GM19468 (cell line): ENCODE measurements around the gene PTPRK.

Experiments used
- ATAC-seq: cut with Tn5 transposase; IDR thresholded peaks from one replicate; pipeline ENCODE4 v1.9.1; 2021; ENCODE audit warnings: mild to moderate bottlenecking, moderate library complexity, moderate number of reproducible peaks; ENCODE audit not compliant: unreplicated experiment; ENCODE audit errors: extremely low read depth

The PTPRK gene

DNA sequence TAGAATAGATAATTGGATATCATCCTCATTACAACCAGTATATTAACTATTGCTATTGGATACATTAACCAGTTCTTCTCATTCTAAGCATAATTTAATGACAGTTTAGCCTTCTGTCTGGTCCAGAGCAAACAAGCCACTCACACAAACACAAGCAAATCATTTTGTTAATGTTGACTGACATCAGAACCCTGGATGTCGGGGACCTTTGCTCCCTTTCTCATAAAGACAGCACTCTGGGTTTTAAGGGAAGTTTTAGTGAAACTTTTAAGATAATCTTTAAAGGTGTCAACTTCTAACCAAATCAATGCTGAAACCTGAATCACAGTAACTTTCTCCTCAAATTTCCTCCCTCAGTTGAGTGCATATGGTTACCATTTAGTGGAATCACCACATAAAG is 113.9 kb downstream of the PTPRK start:
- ATAC-seq = no peak

DNA sequence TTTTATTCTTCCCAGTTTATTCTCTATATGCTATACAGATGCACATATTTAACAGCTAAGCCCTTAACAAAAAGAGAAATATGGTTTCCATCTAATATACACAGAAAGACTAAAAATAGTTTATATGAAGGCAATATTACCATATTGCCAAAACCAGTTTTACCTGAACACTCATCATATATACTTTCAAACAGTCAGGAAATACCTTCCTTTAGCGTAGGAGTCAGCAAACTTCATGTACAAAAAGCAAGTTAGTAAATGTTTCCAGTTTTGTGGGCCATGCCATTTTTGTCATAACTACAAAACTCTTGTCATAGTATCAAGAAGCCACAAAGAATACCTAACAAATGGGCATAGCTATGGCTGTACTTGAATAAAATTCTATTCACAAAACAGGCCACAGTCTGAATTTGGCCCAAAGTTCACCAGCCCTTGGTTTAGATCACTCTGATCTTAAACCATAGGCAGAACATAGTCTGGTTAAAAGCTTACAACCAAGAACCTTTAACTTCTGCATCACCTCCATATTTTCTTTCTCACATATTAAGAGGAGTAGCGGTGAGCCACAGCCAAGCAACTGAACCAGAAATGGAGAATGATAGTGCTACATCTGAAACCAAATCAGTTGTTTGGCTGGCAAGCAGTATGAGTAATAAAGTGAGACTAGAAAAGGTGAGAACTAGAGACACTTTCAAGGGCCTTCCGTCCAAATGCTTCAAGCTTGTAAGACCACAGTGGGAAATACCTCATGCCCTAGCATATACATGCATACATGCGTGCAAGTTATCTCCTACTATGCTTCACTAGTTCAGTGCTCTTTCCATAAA is 116.6 kb downstream of the PTPRK start:
- ATAC-seq = no peak

DNA sequence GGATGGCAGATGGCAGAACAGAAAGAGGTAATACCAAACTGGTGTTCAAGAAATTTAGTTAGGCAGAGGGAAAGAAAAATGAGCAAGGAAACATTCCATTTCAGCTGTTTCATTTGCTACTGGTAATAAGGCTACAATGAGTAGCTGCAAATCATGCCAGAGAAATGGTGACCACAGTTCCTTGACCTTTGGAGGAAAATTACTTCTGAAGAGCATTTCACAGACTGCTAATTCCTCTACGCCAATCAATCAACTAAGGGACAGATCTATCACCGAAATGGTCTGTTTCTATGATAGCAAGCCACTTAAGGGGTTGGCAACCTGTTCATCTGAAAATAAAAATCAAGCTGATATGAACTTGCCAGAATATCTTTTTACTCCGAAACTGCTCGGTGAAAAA is 119.5 kb downstream of the PTPRK start:
- ATAC-seq = no peak

DNA sequence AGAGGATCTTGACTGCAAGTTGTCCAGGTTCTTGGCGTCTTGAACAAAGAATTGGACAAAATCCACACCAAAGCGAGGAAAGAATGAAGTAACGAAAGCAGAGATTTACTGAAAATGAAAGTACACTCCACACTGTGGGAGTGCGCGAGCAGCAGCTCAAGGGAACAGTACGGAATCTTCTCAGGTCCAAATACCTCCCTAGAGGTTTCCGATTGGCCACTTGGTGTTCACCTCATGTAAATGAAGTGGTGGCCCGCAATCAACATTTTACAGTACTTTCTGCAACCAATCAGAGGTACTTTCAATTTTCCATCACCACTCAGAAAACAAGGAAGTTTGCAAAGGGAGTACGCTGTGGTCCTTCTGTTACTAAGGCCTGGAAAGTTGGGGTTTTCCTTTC is 122.4 kb downstream of the PTPRK start:
- no peak for ATAC-seq

DNA sequence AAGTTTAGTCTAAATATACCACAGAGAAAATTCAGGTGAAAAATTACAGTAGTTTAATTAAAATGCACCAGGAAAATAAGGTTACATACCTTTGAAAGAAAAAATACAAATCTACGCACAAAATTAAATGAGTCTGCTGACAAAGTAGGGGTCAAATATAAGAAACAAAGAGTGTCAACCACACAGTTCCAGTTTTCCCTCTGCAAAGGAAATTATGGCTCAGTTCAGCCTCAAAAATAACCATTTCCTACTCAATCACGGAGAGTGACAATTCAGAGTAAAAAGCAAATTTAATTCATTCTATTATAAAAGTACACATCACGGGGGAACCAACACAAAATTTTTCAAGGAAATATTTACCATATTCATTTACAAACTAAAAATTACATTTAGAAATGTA is 124.8 kb downstream of the PTPRK start:
- ATAC-seq = no peak

DNA sequence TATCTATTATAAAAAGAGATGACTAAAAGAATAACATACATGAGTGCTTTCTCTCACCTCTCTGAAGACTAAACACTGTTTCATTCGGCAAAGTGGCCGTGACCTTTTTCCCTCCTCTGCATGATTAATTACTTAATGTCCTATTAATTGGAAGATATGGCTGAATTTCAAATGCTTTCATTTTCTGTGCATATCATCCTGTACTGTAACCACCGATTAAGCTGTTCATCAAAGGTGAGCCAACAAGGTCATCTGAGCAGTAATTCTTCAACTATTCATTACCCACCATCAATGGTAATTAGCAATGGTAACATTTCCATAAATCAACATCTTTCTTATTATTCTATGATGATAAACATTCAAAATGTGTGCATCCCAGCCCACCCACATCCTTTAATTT is 125.2 kb downstream of the PTPRK start:
- ATAC-seq = no peak

DNA sequence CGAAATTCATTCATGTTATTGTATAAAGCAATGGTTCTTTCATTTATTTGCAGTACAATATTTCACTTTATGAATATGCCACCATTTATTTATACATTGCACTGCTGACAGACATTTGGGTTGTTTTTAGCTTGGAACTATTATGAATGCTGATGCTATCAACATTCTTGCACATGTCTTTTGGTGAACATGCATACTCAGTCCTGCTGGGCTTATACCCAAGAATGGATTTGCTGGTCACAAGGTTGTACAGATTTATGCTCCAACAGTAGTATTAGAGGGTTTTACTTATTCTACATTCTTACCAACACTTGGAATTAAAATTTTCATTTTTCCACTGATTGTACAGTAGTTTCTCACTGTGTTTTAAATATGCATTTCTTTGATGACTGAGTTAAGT is 126.2 kb downstream of the PTPRK start:
- ATAC-seq = no peak

DNA sequence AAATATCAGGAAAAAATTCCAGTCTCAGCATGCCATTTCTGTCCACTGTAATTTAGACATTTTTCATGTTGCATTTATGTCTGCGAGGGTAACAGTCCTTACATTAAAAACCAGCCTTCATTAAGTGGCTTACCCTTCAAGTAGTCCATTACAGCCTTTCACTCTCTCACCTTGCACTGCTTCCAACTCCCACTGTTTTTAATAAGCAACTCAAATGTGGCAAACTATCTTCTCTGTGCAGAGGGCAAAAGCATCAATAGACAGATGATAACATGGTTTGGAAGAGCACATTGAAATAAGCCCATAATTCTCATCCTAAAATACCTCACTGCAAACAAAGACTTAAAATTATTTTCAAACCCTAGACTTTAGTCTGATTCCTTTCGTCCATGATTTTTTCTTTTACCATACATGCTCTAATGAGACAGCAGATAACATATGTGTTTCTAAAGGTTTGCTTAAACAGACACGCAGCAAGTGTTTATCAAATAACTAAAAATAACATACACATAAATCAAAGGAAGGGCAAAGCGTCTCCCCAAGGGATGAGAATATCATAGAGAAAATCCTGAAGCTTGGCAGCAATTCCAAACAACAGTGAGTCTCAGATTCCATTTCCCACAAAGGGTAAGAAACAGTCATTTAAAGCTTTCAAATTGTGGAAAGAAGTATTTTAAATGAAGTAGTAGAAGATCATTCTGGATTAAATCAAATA is 130.4 kb downstream of the PTPRK start:
- no peak for ATAC-seq

DNA sequence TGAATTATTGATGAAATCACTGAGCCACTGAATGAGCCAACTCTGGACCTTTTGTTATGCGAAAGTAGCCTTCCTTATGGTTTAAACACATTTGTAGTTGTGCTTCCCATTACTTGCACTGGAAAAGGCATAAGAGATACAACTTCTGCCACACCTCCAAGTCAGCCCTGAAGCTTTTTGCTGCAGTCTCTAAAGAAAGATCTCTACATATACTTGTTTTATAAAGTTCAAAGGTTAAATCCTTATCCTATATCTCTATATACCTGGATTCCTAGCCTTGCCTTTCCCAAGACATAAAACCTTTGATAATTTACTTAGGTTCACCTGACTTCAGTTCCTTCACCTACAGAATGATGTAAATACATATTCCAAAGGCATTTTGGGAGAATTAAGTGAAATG is 132.0 kb downstream of the PTPRK start:
- ATAC-seq = no peak

DNA sequence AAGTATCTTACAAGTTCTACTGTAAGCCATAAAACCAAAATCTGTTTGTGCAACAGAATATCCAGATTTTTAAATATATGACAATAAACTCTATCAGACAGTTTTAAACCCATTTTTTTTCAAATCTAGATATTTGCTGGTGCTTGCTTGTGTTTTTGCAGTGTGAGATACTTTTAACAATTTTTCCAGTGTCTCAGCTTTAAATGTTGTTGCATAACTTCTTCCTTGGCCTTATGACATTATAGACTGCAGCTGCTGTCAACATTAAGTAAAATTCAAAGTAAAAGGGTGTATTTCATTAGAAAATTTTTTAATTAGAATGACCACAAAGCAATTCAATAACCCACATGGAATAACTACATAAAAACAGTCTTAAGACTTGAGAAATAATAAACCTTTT is 139.5 kb downstream of the PTPRK start:
- no peak for ATAC-seq

DNA sequence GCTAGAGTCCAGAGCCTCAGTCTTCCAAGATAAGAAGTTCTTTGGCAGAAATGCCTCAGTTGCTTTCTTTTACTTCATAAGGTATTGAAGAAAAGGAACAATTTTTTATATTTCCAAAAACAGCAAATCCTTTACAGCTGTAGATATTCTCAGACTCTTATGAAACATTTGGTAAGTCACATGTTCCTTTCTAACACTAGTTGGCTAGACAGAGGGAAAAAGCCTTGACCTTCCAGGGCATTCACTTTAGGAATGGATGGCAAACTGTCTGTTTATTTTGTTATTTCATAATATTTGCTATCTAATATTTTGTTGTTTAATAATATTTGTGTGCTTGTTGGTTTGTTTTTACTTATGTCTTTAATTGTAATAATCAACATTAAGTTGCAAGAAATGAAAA is 140.8 kb downstream of the PTPRK start:
- no peak for ATAC-seq

DNA sequence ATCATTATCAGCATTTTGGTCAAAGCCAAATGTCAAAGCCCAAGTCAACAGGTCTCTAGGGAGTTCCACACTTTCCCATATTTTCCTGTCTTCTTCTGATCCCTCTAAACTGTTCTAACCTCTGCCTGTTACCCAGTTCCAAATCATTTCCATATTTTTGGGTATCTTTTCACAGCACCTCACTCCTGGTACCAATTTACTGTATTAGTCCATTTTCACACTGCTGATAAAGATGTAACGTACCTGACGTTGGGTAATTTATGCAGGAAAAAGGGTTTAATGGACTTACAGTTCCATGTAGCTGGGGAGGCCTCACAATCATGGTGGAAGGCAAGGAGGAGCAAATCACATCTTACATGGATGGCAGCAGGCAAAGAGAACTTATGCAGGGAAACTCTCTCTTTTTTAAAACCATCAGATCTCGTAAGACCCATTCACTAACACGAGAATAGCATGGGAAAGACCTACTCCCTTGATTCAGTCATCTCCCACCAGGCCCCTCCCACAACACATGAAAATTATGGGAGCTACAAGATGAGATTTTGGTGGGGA is 143.4 kb downstream of the PTPRK start:
- ATAC-seq = no peak

DNA sequence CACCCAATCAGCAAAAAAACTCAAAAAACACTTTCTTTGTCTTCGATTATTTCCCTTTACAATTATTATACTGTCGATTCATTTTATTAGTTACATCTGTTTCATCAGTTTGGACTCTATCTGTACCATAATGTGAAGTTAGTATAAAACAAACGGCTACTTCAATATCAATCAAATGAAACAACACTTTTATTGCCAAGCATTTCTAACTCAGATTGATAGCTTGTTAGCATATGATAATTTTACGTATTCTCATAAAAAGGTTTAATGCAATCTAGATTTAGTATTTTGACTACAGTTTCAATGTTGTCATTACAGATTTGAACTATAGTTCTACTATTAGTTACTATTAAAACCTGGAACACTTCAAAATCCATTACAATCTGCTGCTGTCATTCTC is 149.3 kb downstream of the PTPRK start:
- no peak for ATAC-seq

DNA sequence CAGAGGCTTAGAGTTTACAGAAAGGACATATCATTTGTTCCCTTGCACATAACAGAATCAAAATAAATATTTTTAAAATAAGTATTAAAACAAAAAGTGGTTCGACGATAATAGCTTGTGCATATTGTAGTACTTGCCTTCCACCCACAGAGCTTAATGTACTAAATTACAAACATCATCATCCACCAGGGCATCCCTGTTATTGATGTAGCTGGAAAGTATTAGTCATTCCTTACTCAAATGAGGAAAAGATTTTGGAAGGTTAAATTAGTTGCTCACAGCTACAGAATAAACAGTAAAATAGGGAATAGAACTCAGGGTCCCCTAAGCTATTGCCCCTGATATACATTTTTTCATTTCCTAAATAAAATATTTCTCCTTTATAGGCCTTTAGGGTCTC is 150.3 kb downstream of the PTPRK start:
- ATAC-seq = no peak

DNA sequence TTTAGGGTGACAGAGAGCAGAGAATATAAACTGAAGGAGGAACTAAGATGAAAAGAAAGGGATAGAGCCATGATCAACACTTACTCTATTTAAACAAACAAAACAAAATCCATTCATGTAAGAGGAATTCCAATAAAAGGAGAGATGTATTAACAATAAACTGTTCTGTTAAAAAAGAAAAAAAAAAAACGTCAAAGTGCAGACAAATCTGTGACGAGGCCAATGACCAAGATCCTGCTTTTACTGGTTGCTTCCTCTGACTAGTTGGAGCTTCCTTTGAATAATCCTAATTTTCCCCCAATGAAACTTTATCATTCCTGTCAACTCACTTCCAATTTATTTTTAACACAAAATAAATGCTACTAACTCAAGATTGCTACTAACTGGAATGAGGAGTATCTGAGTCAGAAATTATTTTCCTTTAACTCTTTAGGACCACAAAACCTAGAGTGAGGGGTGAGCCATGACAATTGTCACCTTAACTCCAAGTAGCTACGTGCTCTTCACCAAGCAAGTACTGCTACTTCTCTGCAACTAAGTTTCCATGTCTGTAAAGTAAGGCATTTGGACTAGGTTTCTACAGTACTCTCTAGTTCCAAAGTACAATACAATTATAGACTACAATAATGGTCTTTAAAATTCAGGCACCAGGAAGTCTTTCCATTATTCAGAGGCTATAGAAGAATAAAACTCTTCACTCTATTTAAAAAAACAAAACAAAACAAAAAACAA is 152.0 kb downstream of the PTPRK start:
- ATAC-seq = no peak

DNA sequence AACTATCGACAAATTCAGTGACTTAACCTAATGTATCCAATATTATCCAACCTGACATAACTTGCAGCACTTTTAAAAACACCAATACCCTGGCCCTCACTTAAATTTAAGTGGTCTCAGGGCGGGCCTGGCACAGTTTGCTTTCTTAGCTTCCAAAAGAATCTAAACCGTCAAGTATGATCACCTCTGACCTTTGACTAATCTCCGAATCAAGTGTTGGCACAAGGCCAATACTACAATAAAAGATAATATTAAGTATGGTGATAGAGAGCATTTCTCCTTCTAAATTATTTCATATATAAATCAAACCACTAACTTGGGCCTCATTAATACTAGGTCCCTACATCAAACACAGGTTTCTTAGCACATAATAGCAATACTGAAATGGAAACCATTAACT is 153.0 kb downstream of the PTPRK start:
- no peak for ATAC-seq

DNA sequence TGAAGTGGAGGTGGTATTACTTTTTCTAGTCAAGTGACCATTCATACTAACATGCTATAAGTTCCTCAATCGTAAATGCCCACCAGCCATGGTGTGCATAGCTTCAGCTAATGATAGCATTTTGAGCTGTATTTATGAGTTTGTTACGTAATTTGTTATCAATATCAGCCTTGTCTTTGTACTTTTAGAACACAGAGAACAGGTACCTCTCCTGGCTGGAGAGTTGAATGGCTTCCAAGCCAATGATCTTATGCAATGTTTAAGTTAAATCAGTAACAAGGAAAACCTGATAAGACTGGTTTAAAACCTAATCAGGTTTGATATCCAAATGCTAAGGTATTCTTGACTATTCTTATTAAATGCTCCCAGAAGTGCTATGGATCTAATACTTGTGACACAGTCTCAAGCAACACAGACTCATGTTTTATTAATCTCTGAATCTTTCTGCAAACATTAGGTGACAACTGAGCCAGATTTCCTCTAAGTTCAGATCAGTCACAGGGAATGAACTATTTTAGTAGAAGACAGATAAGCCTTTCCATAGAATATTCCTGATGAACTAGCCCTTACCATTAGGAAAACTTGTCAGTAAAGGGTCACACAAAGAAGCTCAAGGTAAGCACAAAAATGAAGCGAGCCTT is 154.8 kb downstream of the PTPRK start:
- ATAC-seq = no peak

DNA sequence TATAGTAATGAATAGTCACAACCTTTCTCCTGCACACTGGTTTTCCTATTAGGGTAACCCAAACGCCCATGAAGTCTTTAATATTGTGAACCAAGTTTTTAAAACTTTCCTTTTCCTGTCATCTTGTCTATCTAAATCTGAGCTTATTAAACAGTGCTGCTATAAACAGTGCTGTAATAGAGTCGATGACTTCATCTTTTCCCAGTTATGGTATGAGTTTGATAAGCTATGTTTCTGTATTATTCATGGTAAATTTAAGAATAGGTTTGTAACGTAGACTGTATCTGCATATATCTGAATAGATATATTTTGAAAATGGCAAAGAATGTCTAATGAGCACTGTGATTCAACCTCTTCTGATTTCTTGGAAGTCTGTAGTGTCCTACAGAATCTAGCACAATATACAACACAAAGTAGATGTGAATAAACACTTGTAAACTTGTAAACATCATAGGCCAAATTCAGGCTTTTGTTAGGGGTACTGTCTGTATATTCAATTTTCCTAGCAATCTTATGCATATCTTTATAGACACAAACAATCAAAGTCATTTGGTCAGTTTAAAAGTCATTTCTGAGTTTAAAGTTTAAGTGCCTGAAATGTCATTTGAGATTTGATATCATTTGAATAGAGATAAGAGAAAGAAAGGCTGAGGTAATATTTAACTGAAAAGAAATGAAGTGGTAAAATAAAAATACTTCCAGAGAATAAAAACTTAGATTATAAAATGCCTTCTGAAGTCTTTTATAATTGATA is 155.5 kb downstream of the PTPRK start:
- no peak for ATAC-seq

DNA sequence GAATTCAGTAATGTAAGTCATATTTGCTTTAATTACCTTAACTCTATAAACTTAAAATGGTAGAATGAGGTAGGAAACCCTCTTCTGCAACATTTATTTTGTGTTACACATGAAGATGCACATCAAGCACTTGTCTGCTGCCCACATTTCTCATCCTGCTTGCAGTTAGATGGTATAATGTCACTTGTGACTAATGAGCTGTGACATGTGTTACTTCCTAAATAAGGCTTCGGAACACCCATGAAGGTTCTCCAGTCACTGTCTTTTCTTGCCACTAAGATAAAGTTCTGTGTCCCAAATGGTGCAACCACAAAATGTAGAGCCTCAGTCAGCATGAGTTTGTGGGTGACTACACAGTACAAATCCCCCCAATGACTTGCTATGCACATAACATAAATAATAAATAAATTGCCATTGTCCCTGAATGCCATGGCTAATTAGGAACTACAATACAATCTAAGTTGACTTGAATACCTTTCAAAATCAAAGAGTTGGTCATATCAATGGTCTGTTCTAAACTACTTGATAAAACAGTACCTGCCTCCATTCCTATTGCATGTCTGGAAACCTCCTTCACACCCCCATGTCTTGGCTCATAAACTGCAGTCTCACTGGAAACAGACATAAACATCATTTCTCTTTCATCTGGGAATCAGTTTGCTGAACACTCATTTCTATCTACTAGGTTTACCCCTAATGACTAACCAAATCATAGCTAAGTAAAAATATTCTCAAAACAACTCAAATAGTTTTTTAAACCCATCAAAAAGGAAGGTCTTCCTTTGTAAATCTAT is 157.2 kb downstream of the PTPRK start:
- ATAC-seq = no peak
